AG09319 (cell line): ENCODE data around the gene GMCL2.

Source experiments
- DNase-seq: peaks from one replicate; pipeline ENCODE4 v3.0.0-alpha.2; 2010; ENCODE audit warnings: low read depth; ENCODE audit errors: extremely low read depth
- TF ChIP-seq, protein P1 (sequence below): IDR thresholded peaks from 2 replicates; pipeline ENCODE4 v1.5.1; 2011; ENCODE audit warnings: low read depth, mild to moderate bottlenecking, inconsistent platforms, low read length, moderate library complexity

The GMCL2 gene

DNA sequence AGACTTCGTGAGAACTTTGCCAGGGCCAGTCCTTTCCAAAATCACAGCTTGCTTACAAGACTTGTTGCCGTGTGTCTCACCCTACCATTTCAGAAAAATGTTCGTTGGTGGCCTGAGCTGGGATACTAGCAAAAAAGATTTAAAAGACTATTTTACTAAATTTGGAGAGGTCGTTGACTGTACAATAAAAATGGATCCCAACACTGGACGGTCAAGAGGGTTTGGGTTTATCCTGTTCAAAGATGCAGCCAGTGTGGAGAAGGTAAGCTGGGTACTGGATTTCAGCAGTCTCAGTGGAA lies 18.5 kb upstream of the GMCL2 start:
- TF ChIP-seq, protein P1, sequence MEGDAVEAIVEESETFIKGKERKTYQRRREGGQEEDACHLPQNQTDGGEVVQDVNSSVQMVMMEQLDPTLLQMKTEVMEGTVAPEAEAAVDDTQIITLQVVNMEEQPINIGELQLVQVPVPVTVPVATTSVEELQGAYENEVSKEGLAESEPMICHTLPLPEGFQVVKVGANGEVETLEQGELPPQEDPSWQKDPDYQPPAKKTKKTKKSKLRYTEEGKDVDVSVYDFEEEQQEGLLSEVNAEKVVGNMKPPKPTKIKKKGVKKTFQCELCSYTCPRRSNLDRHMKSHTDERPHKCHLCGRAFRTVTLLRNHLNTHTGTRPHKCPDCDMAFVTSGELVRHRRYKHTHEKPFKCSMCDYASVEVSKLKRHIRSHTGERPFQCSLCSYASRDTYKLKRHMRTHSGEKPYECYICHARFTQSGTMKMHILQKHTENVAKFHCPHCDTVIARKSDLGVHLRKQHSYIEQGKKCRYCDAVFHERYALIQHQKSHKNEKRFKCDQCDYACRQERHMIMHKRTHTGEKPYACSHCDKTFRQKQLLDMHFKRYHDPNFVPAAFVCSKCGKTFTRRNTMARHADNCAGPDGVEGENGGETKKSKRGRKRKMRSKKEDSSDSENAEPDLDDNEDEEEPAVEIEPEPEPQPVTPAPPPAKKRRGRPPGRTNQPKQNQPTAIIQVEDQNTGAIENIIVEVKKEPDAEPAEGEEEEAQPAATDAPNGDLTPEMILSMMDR: no peak
- no peak for DNase-seq

GRCh38 chr5:178204935-178205748 lies 18.0 kb upstream of the GMCL2 start:
- DNase-seq: peak; percentile 30
- TF ChIP-seq, protein P1: no peak

- peak; percentile 93 for DNase-seq
- TF ChIP-seq, protein P1: no peak
Observed at GRCh38 chr5:178204182-178204934, 17.2 kb upstream of the GMCL2 start, which contains the start of gene HNRNPAB. Gene HNRNPAB (plus strand): TSS chr5:178204533. CDS start chr5:178204838, 305 bp downstream.

DNA sequence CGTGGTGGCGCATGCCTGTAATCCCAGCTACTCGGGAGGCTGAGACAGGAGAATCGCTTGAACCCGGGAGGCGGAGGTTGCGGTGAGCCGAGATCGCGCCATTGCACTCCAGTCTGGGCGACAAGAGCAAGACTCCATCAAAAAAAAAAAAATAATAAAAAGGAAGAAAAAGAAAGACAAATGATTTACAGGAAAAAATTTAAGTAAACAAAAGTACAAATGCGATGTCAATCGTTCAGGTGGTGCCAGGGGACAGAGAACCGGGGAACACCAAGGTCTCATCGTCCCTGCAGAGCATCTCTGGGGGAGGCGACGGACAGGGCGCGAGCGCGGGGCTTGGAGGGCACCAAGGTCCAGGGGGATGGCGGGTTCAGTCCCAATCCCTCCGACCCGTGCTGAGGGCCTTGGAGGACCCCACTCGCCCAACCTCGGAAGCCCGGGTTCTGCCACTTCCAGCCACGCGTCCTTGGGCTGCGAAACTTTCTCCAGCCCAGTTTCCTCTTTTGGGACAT lies 16.6 kb upstream of the GMCL2 start:
- DNase-seq: no peak
- TF ChIP-seq, protein P1: no peak

DNA sequence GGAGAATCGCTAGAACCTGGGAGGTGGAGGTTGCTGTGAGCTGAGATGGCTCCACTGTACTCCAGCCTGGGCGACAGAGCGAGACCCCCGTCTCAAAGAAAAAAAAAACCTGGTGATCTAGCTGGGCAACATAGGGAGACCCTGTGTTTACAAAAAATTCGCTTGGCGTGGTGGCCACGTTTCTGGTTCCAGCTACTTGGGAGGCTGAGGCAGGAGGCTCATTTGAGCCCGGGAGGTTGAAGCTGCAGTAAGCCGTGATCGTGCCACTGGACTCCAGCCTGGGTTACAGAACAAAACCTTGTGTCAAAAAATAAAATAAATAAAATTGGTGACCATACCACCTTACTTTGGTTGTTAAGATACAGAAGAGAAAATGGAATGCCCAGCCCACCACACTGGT lies 15.4 kb upstream of the GMCL2 start:
- TF ChIP-seq, protein P1: no peak

DNA sequence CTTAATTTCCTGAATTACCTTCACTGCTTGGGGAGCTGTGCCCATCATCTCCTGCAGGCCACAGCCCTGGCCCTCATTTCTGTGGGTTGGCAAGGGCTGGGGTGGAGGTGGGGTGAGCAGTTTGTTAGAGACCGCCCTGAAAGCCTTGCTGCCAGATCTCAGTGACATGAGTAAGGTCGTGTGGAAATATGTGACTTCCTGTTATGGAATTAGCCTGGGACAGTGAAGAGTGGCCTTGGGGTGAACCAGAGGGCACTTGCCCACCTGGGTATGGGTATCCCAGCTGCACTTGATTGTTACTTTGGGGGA lies 14.7 kb upstream of the GMCL2 start:
- DNase-seq: no peak
- TF ChIP-seq, protein P1: no peak

More for the DNA sequence above, 15.4 kb upstream of the GMCL2 start:
- DNase-seq: no peak

DNA sequence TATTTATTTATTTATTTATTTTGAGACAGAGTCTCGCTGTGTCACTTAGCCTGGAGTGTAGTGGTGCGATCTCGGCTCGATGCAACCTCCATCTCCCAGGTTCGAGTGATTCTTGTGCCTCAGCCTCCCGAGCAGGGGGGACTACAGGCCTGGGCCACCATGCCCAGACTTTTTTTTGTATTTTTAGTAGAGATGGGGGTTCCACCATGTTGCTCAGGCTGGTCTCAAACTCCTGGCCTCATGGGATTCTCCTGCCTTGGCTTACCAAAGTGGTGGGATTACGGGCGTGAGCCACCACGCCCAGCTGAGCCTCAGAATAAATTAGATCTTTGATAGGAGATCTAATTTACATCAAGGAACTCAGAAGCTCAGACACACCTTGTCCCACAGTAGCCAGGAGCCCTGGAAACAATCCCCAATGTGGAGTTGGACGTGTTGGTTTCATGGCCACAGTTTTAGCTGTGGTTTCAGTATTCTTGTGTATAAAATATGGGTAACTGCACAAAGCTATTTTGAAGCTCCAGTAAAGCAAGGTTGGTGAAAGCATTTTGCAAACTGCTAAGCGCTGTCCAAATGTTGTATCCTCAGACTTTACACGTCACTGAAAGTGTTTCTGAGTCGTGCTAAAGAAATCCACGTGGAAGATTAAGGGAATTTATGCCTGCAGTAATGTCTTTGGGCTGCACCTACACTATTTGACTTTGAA lies 14.2 kb upstream of the GMCL2 start:
- TF ChIP-seq, protein P1: no peak
- no peak for DNase-seq
